Karpas-422 (cell line): Measurements from ENCODE around the gene MT1H. TPM values are rescaled to one million over a fixed set of nuclear protein-coding genes. Genes with fewer than 3 reads are reported as not detected.

Source experiments
- DNase-seq: peaks from one replicate; pipeline ENCODE4 v3.0.0-alpha.2; 2015
- H2AFZ ChIP-seq: fragments of 200-600 bp; sonication (generic); 2 replicates; pipeline ENCODE4 v1.6.1; 2014; ENCODE audit warnings: antibody characterized with exemption, low read length, mixed read lengths
- H3K27ac ChIP-seq: fragments of 200-600 bp; sonication (generic); 2 replicates; pipeline ENCODE4 v1.5.1; 2014; ENCODE audit warnings: mild to moderate bottlenecking, low read length, moderate library complexity
- H3K27me3 ChIP-seq: fragments of 200-600 bp; sonication (generic); 2 replicates; pipeline ENCODE4 v1.6.1; 2014; ENCODE audit warnings: low read length, mixed read lengths
- H3K36me3 ChIP-seq: fragments of 200-600 bp; sonication (generic); 2 replicates; pipeline ENCODE4 v1.6.1; 2014; ENCODE audit warnings: low read length, mixed read lengths; ENCODE audit not compliant: insufficient read depth
- H3K4me1 ChIP-seq: fragments of 200-600 bp; sonication (generic); 2 replicates; pipeline ENCODE4 v1.6.1; 2014; ENCODE audit warnings: mild to moderate bottlenecking, low read length, mixed read lengths
- H3K4me2 ChIP-seq: fragments of 200-600 bp; sonication (generic); 2 replicates; pipeline ENCODE4 v1.6.1; 2014; ENCODE audit warnings: low read length, low read depth, mild to moderate bottlenecking; ENCODE audit not compliant: poor library complexity, severe bottlenecking
- H3K4me3 ChIP-seq: fragments of 200-600 bp; sonication (generic); 2 replicates; pipeline ENCODE4 v1.5.1; 2014; ENCODE audit warnings: mild to moderate bottlenecking, antibody characterized with exemption, low read length, mixed read lengths
- H3K79me2 ChIP-seq: fragments of 200-600 bp; sonication (generic); 2 replicates; pipeline ENCODE4 v1.6.1; 2014; ENCODE audit warnings: mild to moderate bottlenecking, low read length, mixed read lengths
- H3K9ac ChIP-seq: fragments of 200-600 bp; sonication (generic); 2 replicates; pipeline ENCODE4 v1.6.0; 2014; ENCODE audit warnings: low read length
- H3K9me2 ChIP-seq: fragments of 200-600 bp; sonication (generic), shearing (Covaris generic); replicated peaks from 2 replicates; pipeline ENCODE4 v1.6.0; 2014; ENCODE audit warnings: mild to moderate bottlenecking, low read length, moderate library complexity; ENCODE audit not compliant: insufficient read depth
- H3K9me3 ChIP-seq: fragments of 300-700, 200-600 bp; sonication (generic); 2 replicates; pipeline ENCODE4 v1.6.1; 2014; ENCODE audit warnings: low read length, mixed read lengths
- H4K20me1 ChIP-seq: fragments of 200-600 bp; sonication (generic); 2 replicates; pipeline ENCODE4 v1.6.1; 2014; ENCODE audit warnings: mild to moderate bottlenecking, antibody characterized with exemption, low read length, low read depth; ENCODE audit not compliant: insufficient read depth
- total RNA-seq: library from RNA; depleted of rRNA; stranded (reverse); fragments of >200 nt; shearing (Covaris generic); gene quantifications from 2 replicates; pipeline ENCODE4 v1.2.3, GENCODE V29; 2014; ENCODE audit warnings: low replicate concordance

Gene MT1H
- total RNA-seq, 1 experiment from 2014 or later = 4.6 TPM

DNA sequence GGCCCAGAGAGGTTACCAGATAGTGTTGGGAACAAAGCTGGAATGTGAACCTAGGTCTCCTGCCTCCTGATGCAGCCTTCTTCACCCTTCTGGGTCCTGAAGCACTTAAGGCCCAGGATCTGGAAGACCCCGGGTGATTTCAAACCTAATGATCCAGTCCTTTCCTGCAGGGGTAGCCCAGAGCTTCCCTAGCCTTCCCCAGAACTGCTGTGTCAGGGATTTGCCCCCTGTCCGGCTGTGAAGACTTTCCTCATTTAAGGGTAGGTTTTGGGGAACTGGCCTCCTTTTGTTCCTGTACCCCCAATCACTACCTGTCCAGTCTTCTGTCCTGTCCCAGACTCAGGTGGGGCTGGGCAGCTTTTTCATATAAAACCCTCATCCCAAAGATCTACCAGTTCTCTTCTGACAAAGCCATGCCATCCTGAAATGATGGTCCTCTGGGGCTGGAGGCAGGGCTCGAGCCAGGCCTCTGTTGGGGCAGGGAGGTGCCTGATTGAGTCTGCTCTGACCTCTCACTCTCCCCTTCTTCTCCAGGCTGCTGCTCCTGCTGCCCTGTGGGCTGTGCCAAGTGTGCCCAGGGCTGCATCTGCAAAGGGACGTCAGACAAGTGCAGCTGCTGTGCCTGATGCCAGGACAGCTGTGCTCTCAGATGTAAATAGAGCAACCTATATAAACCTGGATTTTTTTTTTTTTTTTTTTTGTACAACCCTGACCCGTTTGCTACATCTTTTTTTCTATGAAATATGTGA, 14.0 kb downstream of the MT1H start:
- Histone ChIP-seq H3K4me1 (peaks cover 30% of the 10 kb centered on the region), H4K20me1 (peaks cover 7% of the 10 kb centered on the region; the same call in 1 of the 2 replicates), H3K9me3 (no peaks in the 10 kb centered on the region), H3K36me3 (no peaks in the 10 kb centered on the region), H3K4me2 (peak overlapping the region; percentile 99), H3K79me2 (no peaks in the 10 kb centered on the region), H3K4me3 (peak overlapping the region; percentile 87), H3K27ac (no peak overlapping the region), H3K9ac (peak overlapping the region; percentile 87), H3K9me2 (no peaks in the 10 kb centered on the region), H2AFZ (no peak overlapping the region), H3K27me3 (no peaks in the 10 kb centered on the region)
- DNase-seq = no peak

DNA sequence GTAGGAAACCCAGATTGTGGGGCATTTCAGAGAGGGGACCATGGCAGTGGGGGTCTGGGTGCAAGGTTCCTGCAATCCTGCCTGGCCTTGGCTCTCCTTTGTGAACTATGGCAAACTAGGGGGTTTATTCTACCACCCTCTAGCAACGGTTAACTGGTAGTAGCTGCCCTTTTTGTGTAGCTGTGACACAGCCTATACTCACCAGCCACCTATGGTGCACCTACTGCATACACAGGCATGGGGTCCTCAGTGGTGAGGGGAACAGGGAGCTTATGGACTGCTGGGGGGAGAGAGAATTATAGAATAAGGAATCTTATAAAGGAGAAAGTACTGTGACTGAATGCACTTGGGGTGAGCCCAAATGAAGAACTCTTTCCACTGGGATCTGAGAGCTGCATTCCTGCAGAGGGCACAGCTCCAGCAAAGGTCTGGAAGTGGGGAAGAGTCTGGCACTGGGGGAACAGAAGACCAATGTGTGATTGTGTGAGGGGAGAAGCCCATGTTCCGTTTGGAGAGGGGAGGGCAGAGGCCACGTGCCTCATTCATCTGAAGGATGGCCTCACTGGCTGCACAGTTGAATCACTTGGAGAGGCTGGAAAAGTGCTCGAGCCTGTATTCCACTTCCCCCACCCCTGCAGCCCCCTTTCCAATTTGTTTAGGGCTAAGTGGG, 14.8 kb downstream of the MT1H start:
- H3K27ac ChIP-seq = no peak overlapping the region
- peak overlapping the region; percentile 87 for H3K9ac ChIP-seq
- no peak overlapping the region for H2AFZ ChIP-seq
- no peaks in the 10 kb centered on the region for H3K36me3 ChIP-seq
- H3K4me2 ChIP-seq = peak overlapping the region; percentile 99
- H3K9me3 ChIP-seq = no peaks in the 10 kb centered on the region
- peaks cover 7% of the 10 kb centered on the region; the same call in 1 of the 2 replicates for H4K20me1 ChIP-seq
- H3K27me3 ChIP-seq = no peaks in the 10 kb centered on the region
- H3K4me1 ChIP-seq = peaks cover 30% of the 10 kb centered on the region
- H3K79me2 ChIP-seq = no peaks in the 10 kb centered on the region
- no peak for DNase-seq
- no peaks in the 10 kb centered on the region for H3K9me2 ChIP-seq
- no peak overlapping the region; the same call in 1 of the 2 replicates for H3K4me3 ChIP-seq

DNA sequence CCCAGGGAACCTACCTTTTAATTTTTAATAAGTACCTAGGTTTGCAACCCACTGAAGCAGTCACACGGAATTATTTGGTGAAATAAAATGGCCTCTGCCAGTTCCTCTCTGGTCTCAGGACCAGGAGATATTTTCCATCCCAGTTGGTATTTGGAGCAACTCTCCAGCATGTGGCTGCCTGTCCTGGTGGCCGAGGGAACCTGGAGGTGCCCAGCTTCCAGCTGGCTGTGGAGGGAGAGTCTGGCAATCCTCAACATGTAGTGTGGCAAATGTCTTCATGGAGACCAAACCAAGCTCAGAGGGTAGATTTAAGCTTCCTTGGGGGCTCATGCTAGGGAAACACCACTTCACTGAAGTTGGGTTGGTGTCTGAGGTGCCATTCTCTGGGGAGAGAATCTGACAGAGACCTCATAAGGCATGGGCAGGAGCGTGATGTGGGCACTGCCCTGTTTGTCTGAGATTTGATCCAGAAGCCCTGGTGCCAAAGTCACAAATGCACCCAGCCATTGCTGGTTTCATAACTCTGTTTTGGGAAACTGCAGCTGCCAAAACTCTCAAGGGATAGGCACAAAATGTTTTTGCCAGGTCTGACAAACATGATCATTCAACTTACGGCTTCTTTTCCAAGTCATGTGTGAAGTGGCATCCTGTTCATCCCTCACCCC, 15.4 kb downstream of the MT1H start:
- DNase-seq = no peak
- Histone ChIP-seq H3K36me3 (no peaks in the 10 kb centered on the region), H3K4me3 (no peak overlapping the region), H4K20me1 (peaks cover 7% of the 10 kb centered on the region; the same call in 1 of the 2 replicates), H3K79me2 (no peaks in the 10 kb centered on the region), H2AFZ (no peak overlapping the region), H3K4me2 (no peak overlapping the region), H3K27ac (no peak overlapping the region), H3K9ac (no peak overlapping the region), H3K4me1 (peaks cover 30% of the 10 kb centered on the region), H3K27me3 (no peaks in the 10 kb centered on the region), H3K9me3 (no peaks in the 10 kb centered on the region), H3K9me2 (no peaks in the 10 kb centered on the region)

DNA sequence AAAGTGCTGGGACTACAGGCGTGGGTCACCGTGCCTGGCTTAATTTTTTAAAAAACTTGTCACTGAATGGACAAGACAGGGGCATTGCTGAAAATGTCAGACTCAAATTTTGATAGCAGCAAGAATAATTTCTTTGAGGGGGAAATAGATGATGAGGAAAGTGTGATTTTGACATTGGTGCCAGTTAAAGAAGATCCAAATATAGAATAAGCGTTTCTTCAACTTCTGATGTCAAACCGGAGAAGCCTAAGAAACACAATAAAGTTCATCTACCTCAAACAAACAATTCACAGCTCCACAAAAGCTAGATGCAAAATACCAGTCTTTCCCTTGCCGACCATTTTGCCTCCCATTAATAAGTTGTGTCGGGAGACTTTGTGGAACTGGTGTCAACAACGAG, 17.1 kb downstream of the MT1H start:
- Histone ChIP-seq H3K9me2 (no peaks in the 10 kb centered on the region), H3K79me2 (no peaks in the 10 kb centered on the region), H3K9me3 (no peaks in the 10 kb centered on the region), H3K9ac (no peak overlapping the region), H3K4me1 (peaks cover 24% of the 10 kb centered on the region), H4K20me1 (peaks cover 7% of the 10 kb centered on the region; the same call in 1 of the 2 replicates), H3K36me3 (no peaks in the 10 kb centered on the region), H3K27ac (no peak overlapping the region), H2AFZ (no peak overlapping the region), H3K27me3 (no peaks in the 10 kb centered on the region), H3K4me2 (no peak overlapping the region), H3K4me3 (no peak overlapping the region)
- DNase-seq = no peak

DNA sequence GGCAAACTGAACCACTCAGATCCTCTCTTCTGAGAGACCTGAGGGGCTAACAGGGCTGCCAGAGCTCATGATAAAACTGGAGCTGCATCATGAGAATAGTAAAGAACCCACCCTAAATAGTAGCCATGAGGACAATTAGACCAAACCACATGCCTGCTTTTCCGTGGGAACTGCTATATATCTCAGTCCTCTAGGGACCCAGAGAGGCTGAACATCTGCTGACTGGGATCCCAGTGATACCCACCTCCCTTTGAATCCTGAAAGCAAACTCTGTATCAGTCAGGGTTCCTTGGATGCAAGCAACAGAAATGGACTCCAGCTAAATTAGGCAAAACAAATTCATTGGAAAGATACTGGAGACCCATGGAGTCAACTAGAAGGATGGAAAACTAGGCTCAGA, 19.1 kb downstream of the MT1H start:
- Histone ChIP-seq H3K79me2 (no peaks in the 10 kb centered on the region), H3K27ac (no peak overlapping the region), H3K9me2 (no peaks in the 10 kb centered on the region), H3K9me3 (no peaks in the 10 kb centered on the region), H3K4me2 (no peak overlapping the region), H2AFZ (no peak overlapping the region), H4K20me1 (peaks cover 1% of the 10 kb centered on the region; the same call in 1 of the 2 replicates), H3K9ac (no peak overlapping the region), H3K36me3 (no peaks in the 10 kb centered on the region), H3K27me3 (no peaks in the 10 kb centered on the region), H3K4me1 (peaks cover 9% of the 10 kb centered on the region), H3K4me3 (no peak overlapping the region)
- DNase-seq = no peak

DNA sequence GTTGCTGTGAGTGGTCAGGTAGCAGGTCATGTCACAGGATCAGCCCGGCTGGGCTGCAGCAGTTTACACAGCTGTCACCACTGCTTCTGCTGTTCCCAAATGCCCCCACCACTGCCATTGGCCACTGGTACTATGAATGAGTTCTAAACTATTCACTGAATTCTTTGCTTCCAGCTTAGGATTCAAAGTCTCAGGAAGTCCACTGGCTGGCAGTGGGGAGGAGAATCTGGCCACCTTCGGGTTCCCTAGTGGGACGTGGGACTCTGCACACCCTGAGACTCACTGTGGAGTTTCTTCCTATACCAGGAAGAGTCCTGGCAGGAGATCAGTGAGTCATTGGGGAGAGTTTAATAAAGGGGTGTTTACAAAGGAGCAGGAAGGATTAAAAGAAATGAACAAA, 19.6 kb downstream of the MT1H start:
- Histone ChIP-seq H3K9me3 (no peaks in the 10 kb centered on the region), H3K4me3 (no peak overlapping the region), H3K9ac (no peak overlapping the region), H3K4me2 (no peak overlapping the region), H3K9me2 (no peaks in the 10 kb centered on the region), H3K36me3 (no peaks in the 10 kb centered on the region), H3K4me1 (peaks cover 5% of the 10 kb centered on the region), H3K27me3 (no peaks in the 10 kb centered on the region), H3K27ac (no peak overlapping the region), H3K79me2 (no peaks in the 10 kb centered on the region), H4K20me1 (no peaks in the 10 kb centered on the region), H2AFZ (no peak overlapping the region)
- DNase-seq = no peak

- no peaks in the 10 kb centered on the region for H3K79me2 ChIP-seq
- H4K20me1 ChIP-seq = no peaks in the 10 kb centered on the region
- H3K9me2 ChIP-seq = no peaks in the 10 kb centered on the region
Observed at GRCh38 chr16:56690420-56691122, 21.0 kb downstream of the MT1H start.

DNA sequence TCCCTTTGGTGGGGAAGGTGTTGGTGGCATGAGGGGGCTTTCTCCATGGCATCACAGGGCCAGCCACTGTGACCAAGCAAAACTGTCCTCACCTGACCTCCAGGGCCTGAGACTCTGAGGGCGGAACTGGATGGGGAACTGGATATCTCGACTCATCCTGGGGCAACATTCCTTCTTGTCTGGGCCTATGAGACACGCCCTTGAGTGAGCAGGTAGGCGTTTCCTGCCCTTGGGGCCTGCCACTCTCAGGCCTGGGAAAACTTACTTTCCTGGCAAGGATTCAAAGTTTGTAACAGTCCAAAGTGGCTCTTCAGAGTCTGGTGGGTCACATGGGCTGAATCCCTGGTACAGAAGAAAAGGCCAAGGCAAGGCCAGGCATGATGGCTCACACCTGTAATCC, 22.3 kb downstream of the MT1H start:
- H3K4me2 ChIP-seq = no peak overlapping the region
- no peaks in the 10 kb centered on the region for H3K36me3 ChIP-seq
- no peak overlapping the region for H2AFZ ChIP-seq
- no peaks in the 10 kb centered on the region for H3K27me3 ChIP-seq
- no peaks in the 10 kb centered on the region for H3K79me2 ChIP-seq
- H3K9ac ChIP-seq = no peak overlapping the region
- H3K9me3 ChIP-seq = no peaks in the 10 kb centered on the region
- no peak for DNase-seq
- no peaks in the 10 kb centered on the region for H3K4me1 ChIP-seq
- H3K9me2 ChIP-seq = no peaks in the 10 kb centered on the region
- no peak overlapping the region for H3K4me3 ChIP-seq
- H4K20me1 ChIP-seq = no peaks in the 10 kb centered on the region
- no peak overlapping the region for H3K27ac ChIP-seq

More at GRCh38 chr16:56690420-56691122, 21.0 kb downstream of the MT1H start:
- Histone ChIP-seq H3K9ac (no peak overlapping the region), H3K4me2 (no peak overlapping the region), H3K9me3 (no peaks in the 10 kb centered on the region), H3K4me3 (no peak overlapping the region), H2AFZ (no peak overlapping the region), H3K36me3 (no peaks in the 10 kb centered on the region), H3K4me1 (no peaks in the 10 kb centered on the region), H3K27ac (no peak overlapping the region), H3K27me3 (no peaks in the 10 kb centered on the region)
- DNase-seq = no peak
